HepG2 (cell line): ENCODE measurements around the gene DRC7. TPM values are rescaled to one million over a fixed set of nuclear protein-coding genes. Genes with fewer than 3 reads are reported as not detected.

Experiments used
- BORCS8-MEF2B ChIP-seq: sonication (generic); formaldehyde crosslinking; IDR thresholded peaks from 2 replicates; pipeline ENCODE4 v1.8.0; 2022; ENCODE audit warnings: mild to moderate bottlenecking, missing genetic modification reagents
- CREB1 ChIP-seq, 2 experiments: fragments of 450-650 bp in 1 of 2; IDR thresholded peaks; 2 replicates each; pipeline ENCODE4 v1.6.1; 2016 to 2017; ENCODE audit warnings: control low read depth in 1 of 2, mild to moderate bottlenecking in 1 of 2, missing compliant biosample characterization in 1 of 2, missing genetic modification characterization in 1 of 2
- FOXC1 ChIP-seq: sonication (generic); formaldehyde crosslinking; IDR thresholded peaks from 2 replicates; pipeline ENCODE4 v1.8.0; 2022; ENCODE audit warnings: mild to moderate bottlenecking, missing genetic modification reagents, borderline replicate concordance
- IKZF5 ChIP-seq: IDR thresholded peaks from 2 replicates; pipeline ENCODE4 v1.6.1; 2018; ENCODE audit warnings: missing genetic modification reagents, mild to moderate bottlenecking, missing compliant biosample characterization
- KLF13 ChIP-seq: sonication (generic); formaldehyde crosslinking; IDR thresholded peaks from 2 replicates; pipeline ENCODE4 v1.4.0; 2020; ENCODE audit warnings: mild to moderate bottlenecking, missing genetic modification reagents
- PAXIP1 ChIP-seq: sonication (generic); formaldehyde crosslinking; conservative IDR thresholded peaks from 2 replicates; pipeline ENCODE4 v1.4.0; 2020; ENCODE audit warnings: mild to moderate bottlenecking, missing genetic modification reagents, moderate library complexity
- ZBTB7B ChIP-seq: sonication (generic); formaldehyde crosslinking; IDR thresholded peaks from 2 replicates; pipeline ENCODE4 v1.4.0; 2020; ENCODE audit warnings: missing genetic modification reagents
- ZNF101 ChIP-seq: sonication (generic); formaldehyde crosslinking; IDR thresholded peaks from 2 replicates; pipeline ENCODE4 v1.4.0; 2020; ENCODE audit warnings: mild to moderate bottlenecking, low read depth, missing genetic modification reagents, borderline replicate concordance
- ZNF468 ChIP-seq: sonication (generic); formaldehyde crosslinking; IDR thresholded peaks from 2 replicates; pipeline ENCODE4 v1.8.0; 2022; ENCODE audit warnings: mild to moderate bottlenecking, moderate library complexity, missing genetic modification reagents
- ZNF572 ChIP-seq: sonication (generic); formaldehyde crosslinking; IDR thresholded peaks from 2 replicates; pipeline ENCODE4 v1.5.1; 2020; ENCODE audit warnings: mild to moderate bottlenecking, missing genetic modification reagents
- ZNF639 ChIP-seq: conservative IDR thresholded peaks from 2 replicates; pipeline ENCODE4 v1.6.1; 2018; ENCODE audit warnings: missing genetic modification reagents
- polyA plus RNA-seq, 8 experiments: library from polyadenylated mRNA; depleted of rRNA in 3 of 8; stranded (reverse) in 7 of 8; unstranded in 1 of 8; fragments of >200 nt; fragmentation: Illumina TruSeq in 4 of 8; extraction: Trizol in 4 of 8; gene quantifications; 2 replicates each; pipeline versions ENCODE4 v1.2.1 to v1.2.3, GENCODE V29; 2011 to 2016; ENCODE audit warnings: low read depth in 4 of 8, missing spikeins in 1 of 8, mixed read lengths in 1 of 8; ENCODE audit not compliant: insufficient read depth in 1 of 8
- total RNA-seq, 5 experiments: library from RNA; depleted of rRNA; stranded (reverse); fragments of >200 nt; fragmentation: Illumina TruSeq; extraction: Trizol; gene quantifications; 2 replicates each; pipeline ENCODE4 v1.2.3, GENCODE V29; 2016; ENCODE audit warnings: low read depth in 1 of 5

The DRC7 gene
- total and polyA plus RNA-seq, 2 of the 13 experiments (the other 11 are each of a cell fraction or from before 2014, with no cell fraction given), result 2.7 to 3.4 TPM

GRCh38 chr16:57735755-57736418 lies 41.3 kb downstream of the DRC7 start, which contains the start of gene KATNB1 (continued):
- TF ChIP-seq IKZF5 (CRISPR knock-in tag), result no peak; the same call in 1 of the 2 replicates
- no peak for TF ChIP-seq PAXIP1 (CRISPR knock-in tag)
- peak; percentile 65; the same call in 1 of the 2 replicates for TF ChIP-seq KLF13 (CRISPR knock-in tag)
- no peak for TF ChIP-seq ZNF468
- no peak for TF ChIP-seq BORCS8-MEF2B (CRISPR knock-in tag)
- no peak for TF ChIP-seq ZNF101 (CRISPR knock-in tag)
- TF ChIP-seq FOXC1 (CRISPR knock-in tag), result no peak; the same call in 1 of the 2 replicates
- TF ChIP-seq ZBTB7B (CRISPR knock-in tag), result peak; percentile 72; the same call in 1 of the 2 replicates
- TF ChIP-seq CREB1 (IDR thresholded peaks at IDR 0.05), result no peak
- no peak for TF ChIP-seq CREB1 (CRISPR knock-in tag; IDR thresholded peaks at IDR 0.05)
- no peak for TF ChIP-seq ZNF572 (CRISPR knock-in tag)
- 0 out of 2 replicates have a peak, but pooled peaks have one; percentile 13 for TF ChIP-seq ZNF639
- TF ChIP-seq, all 625 proteins: peak for 90
